PC-3 (cell line): ENCODE data around the gene BAIAP2. TPM values are rescaled to one million over a fixed set of nuclear protein-coding genes. Genes with fewer than 3 reads are reported as not detected.

Source experiments
- ATAC-seq: fragments of 200-7000 bp; cut with Tn5 transposase; 2 replicates; pipeline ENCODE4 v1.9.1; 2020; ENCODE audit warnings: mild to moderate bottlenecking, moderate library complexity
- BruUV-seq: library from RNA; stranded (reverse); fragments of 400-500 nt; replicated peaks from 2 replicates; lab custom pipeline; 2021; lab: Mats Ljungman, UMichigan
- CTCF ChIA-PET: fragments of 300-600 bp; sonication (Branson Sonifier 250); formaldehyde crosslinking; loops from one replicate; lab custom pipeline; 2022; ENCODE audit warnings: antibody characterized with exemption; lab: Charles Lee
- POLR2A ChIA-PET: fragments of 300-600 bp; sonication (Branson Sonifier 250); formaldehyde crosslinking; loops from one replicate; lab custom pipeline; 2022; ENCODE audit warnings: antibody characterized with exemption; ENCODE audit not compliant: unreplicated experiment; lab: Charles Lee
- DNase-seq: peaks from one replicate; pipeline ENCODE4 v3.0.0-alpha.2; 2015
- H2AFZ ChIP-seq: fragments of 300-600 bp; sonication (generic); 2 replicates; pipeline ENCODE4 v1.6.0; 2016; ENCODE audit warnings: antibody characterized with exemption, low read length
- H3F3A ChIP-seq: fragments of 300-600 bp; sonication (generic); one replicate; pipeline ENCODE4 v1.6.0; 2017; ENCODE audit warnings: antibody characterized with exemption, low read length, control low read depth, mild to moderate bottlenecking; ENCODE audit not compliant: unreplicated experiment
- H3K27ac ChIP-seq: fragments of 300-600 bp; sonication (generic); 2 replicates; pipeline ENCODE4 v1.5.1; 2016; ENCODE audit warnings: mild to moderate bottlenecking, low read length
- H3K27me3 ChIP-seq: fragments of 300-600 bp; sonication (generic); 2 replicates; pipeline ENCODE4 v1.6.1; 2016; ENCODE audit warnings: low read length, mixed read lengths
- H3K36me3 ChIP-seq: fragments of 300-600 bp; sonication (generic); 2 replicates; pipeline ENCODE4 v1.6.1; 2016; ENCODE audit warnings: low read depth, mixed run types, low read length, mixed read lengths
- H3K4me1 ChIP-seq: fragments of 300-600 bp; sonication (generic); 2 replicates; pipeline ENCODE4 v1.5.1; 2016; ENCODE audit warnings: low read length; ENCODE audit not compliant: insufficient read depth
- H3K4me2 ChIP-seq: fragments of 300-600 bp; sonication (generic); 2 replicates; pipeline ENCODE4 v1.6.0; 2016; ENCODE audit warnings: low read length
- H3K4me3 ChIP-seq: fragments of 300-600 bp; sonication (generic); 2 replicates; pipeline ENCODE4 v1.5.1; 2016; ENCODE audit warnings: mild to moderate bottlenecking, low read length, mixed read lengths
- H3K79me2 ChIP-seq: fragments of 300-600 bp; sonication (generic); 2 replicates; pipeline ENCODE4 v1.6.1; 2017; ENCODE audit warnings: low read length, mixed read lengths
- H3K9ac ChIP-seq: fragments of 300-600 bp; sonication (generic); 2 replicates; pipeline ENCODE4 v1.6.0; 2016; ENCODE audit warnings: mild to moderate bottlenecking, low read length
- H3K9me2 ChIP-seq: fragments of 300-600 bp; sonication (generic); replicated peaks from 2 replicates; pipeline ENCODE4 v1.6.1; 2016; ENCODE audit warnings: mixed run types, low read length, mixed read lengths
- H3K9me3 ChIP-seq: fragments of 300-600 bp; sonication (generic); 2 replicates; pipeline ENCODE4 v1.6.1; 2016; ENCODE audit warnings: low read length, mixed read lengths
- H4K20me1 ChIP-seq: fragments of 300-600 bp; sonication (generic); 2 replicates; pipeline ENCODE4 v1.6.1; 2016; ENCODE audit warnings: low read length, mixed read lengths
- CTCF ChIP-seq: fragments of 300-600 bp; sonication (generic); conservative IDR thresholded peaks from 2 replicates; pipeline ENCODE4 v1.5.1; 2017; ENCODE audit warnings: antibody characterized with exemption, low read depth, mild to moderate bottlenecking, low read length
- EZH2 ChIP-seq: fragments of 300-600 bp; sonication (generic); IDR thresholded peaks from one replicate; pipeline ENCODE4 v1.6.1; 2017; ENCODE audit warnings: antibody characterized with exemption, mild to moderate bottlenecking, low read length; ENCODE audit not compliant: unreplicated experiment
- EZH2phosphoT487 ChIP-seq: fragments of 300-600 bp; sonication (generic); IDR thresholded peaks from 2 replicates; pipeline ENCODE4 v1.6.1; 2018; ENCODE audit warnings: mild to moderate bottlenecking, antibody characterized with exemption, low read length, borderline replicate concordance
- intact Hi-C: fragments of 100-400 bp; cut with micrococcal nuclease; formaldehyde crosslinking; loops from 2 replicates; pipeline ENCODE4 v1.9.0; 2023
- total RNA-seq: library from RNA; depleted of rRNA; stranded (reverse); fragments of >200 nt; gene quantifications from 2 replicates; pipeline ENCODE4 v1.2.3, GENCODE V29; 2014

The BAIAP2 gene
- total RNA-seq, 1 experiment from 2014 or later, result 56.9 TPM

DNA sequence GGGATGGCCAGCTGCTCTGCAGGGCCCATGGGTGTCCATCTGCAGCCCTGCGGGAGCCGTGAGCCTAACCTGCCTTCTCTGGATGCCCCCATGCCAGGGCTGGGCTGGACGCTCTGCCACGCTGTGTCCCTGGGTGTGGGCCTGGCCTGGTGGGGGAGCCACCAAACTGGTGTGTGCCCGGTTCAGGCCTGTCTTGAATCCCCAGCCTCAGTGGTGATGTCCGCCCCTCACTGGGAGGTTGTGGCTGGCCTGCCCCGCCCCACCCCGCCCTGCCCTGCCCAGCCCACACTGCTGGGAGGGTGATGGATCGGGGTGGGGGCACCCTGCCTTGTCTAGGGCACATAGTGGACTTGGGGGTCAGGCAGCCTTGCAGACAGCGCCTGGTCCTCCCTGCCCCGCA, 80.3 kb downstream of the BAIAP2 start:
- no TSS peak for BruUV-seq

GRCh38 chr17:81115749-81116464, 81.0 kb downstream of the BAIAP2 start:
- no TSS peak for BruUV-seq
- H3F3A ChIP-seq, result no peaks in the 10 kb centered on the region
- ChIA-PET CTCF (no interaction called here), POLR2A (no interaction called here)
- H3K4me2 ChIP-seq, result no peak overlapping the region
- intact Hi-C loops, result no loop called here
- no peak overlapping the region for H3K27ac ChIP-seq
- DNase-seq, result no peak
- no peak for TF ChIP-seq EZH2
- no peak for TF ChIP-seq CTCF
- TF ChIP-seq EZH2phosphoT487, result no peak
- H3K36me3 ChIP-seq, result no peaks in the 10 kb centered on the region
- H3K9me3 ChIP-seq, result no peaks in the 10 kb centered on the region
- H3K4me3 ChIP-seq, result no peak overlapping the region
- H3K9ac ChIP-seq, result no peak overlapping the region
- H3K79me2 ChIP-seq, result 0 out of 2 replicates have a peak, but pooled peaks cover 3% of the 10 kb centered on the region
- ATAC-seq, result no peak
- H3K4me1 ChIP-seq, result peaks cover 9% of the 10 kb centered on the region
- H3K27me3 ChIP-seq, result no peaks in the 10 kb centered on the region
- H3K9me2 ChIP-seq, result no peaks in the 10 kb centered on the region
- H2AFZ ChIP-seq, result no peak overlapping the region
- H4K20me1 ChIP-seq, result no peaks in the 10 kb centered on the region

More for the DNA sequence above, 80.3 kb downstream of the BAIAP2 start:
- Histone ChIP-seq H4K20me1 (no peaks in the 10 kb centered on the region), H2AFZ (no peak overlapping the region), H3K9me2 (no peaks in the 10 kb centered on the region), H3K4me1 (peaks cover 9% of the 10 kb centered on the region), H3K27me3 (no peaks in the 10 kb centered on the region), H3K4me3 (no peak overlapping the region), H3K9me3 (no peaks in the 10 kb centered on the region), H3K79me2 (0 out of 2 replicates have a peak, but pooled peaks cover 3% of the 10 kb centered on the region), H3K36me3 (no peaks in the 10 kb centered on the region; the same call in 1 of the 2 replicates), H3K27ac (no peak overlapping the region), H3F3A (no peaks in the 10 kb centered on the region), H3K9ac (no peak overlapping the region), H3K4me2 (no peak overlapping the region)
- TF ChIP-seq EZH2, result no peak
- TF ChIP-seq CTCF, result no peak
- no peak for TF ChIP-seq EZH2phosphoT487
- ChIA-PET POLR2A (no interaction called here), CTCF (no interaction called here)
- no peak for DNase-seq
- intact Hi-C loops, result no loop called here
- no peak for ATAC-seq

- Histone ChIP-seq H2AFZ (no peak overlapping the region), H3K79me2 (0 out of 2 replicates have a peak, but pooled peaks cover 3% of the 10 kb centered on the region), H3K4me3 (no peak overlapping the region), H3K4me2 (no peak overlapping the region), H3K27me3 (no peaks in the 10 kb centered on the region), H3K36me3 (no peaks in the 10 kb centered on the region), H3K27ac (no peak overlapping the region), H3F3A (no peaks in the 10 kb centered on the region), H4K20me1 (no peaks in the 10 kb centered on the region), H3K4me1 (peaks cover 9% of the 10 kb centered on the region), H3K9ac (no peak overlapping the region), H3K9me2 (no peaks in the 10 kb centered on the region), H3K9me3 (no peaks in the 10 kb centered on the region)
- BruUV-seq, result no TSS peak
- ATAC-seq (no peak), DNase-seq (no peak)
- ChIA-PET CTCF (interaction anchor here (0.6 kb wide), 1 partner anchor 328 kb away, joined by 5 read pairs; no protein-coding TSS in a partner anchor), POLR2A (no interaction called here)
- TF ChIP-seq CTCF (no peak), EZH2 (no peak), EZH2phosphoT487 (no peak)
- intact Hi-C loops, result no loop called here
These were observed 81.8 kb downstream of the BAIAP2 start for GRCh38 chr17:81116704-81117103.
